ENCODE data around the gene SBK1.

DNA sequence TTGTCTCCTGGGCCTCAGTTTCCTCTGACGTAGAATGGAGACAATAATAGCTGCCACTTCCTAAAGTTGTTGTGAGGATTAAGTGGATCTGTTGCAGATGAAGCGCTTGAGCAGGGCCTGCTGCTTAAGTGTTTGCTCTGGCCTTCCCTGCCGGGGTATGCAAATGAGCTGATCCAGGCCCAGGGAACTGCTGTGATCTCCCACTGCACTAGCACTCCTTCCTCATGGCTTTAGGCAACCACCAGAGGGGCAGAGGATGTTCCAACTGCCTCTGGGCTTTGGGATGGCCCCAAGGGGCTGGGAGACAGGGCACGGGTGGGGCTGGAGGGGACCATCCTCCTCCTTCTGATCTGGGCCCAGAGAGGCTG, 6.2 kb downstream of the SBK1 start:
- TF ChIP-seq, protein P1, sequence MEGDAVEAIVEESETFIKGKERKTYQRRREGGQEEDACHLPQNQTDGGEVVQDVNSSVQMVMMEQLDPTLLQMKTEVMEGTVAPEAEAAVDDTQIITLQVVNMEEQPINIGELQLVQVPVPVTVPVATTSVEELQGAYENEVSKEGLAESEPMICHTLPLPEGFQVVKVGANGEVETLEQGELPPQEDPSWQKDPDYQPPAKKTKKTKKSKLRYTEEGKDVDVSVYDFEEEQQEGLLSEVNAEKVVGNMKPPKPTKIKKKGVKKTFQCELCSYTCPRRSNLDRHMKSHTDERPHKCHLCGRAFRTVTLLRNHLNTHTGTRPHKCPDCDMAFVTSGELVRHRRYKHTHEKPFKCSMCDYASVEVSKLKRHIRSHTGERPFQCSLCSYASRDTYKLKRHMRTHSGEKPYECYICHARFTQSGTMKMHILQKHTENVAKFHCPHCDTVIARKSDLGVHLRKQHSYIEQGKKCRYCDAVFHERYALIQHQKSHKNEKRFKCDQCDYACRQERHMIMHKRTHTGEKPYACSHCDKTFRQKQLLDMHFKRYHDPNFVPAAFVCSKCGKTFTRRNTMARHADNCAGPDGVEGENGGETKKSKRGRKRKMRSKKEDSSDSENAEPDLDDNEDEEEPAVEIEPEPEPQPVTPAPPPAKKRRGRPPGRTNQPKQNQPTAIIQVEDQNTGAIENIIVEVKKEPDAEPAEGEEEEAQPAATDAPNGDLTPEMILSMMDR (IDR thresholded peaks at IDR 0.05 in 4 of 5, conservative IDR thresholded peaks at IDR 0.05 in 1 of 5), result no peak
- TF ChIP-seq POLR2A (IDR thresholded peaks at IDR 0.05), result no peak
